ENCODE data around the gene CABS1.

CABS1 gene

DNA sequence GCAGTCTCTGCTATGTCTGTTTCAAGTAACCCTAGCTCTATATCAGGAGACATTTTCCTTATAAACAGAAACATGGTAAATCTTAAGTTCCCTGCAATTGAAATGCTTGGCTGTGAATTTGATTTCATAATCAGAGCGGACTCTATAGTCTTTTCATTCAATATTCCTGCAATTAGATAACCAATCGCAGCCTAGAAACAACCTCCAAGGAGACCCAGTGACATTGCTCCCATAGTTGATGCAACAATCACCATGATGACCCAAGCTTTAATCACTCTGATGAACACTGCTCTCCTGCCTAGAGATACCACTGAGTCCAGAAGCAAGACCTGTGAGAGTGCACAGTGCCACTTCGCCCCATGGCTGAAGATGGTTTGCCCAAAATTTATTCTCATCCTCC, at the start of gene CABS1:
Gene CABS1, plus strand, starts transcription at position 301 of the 400 bp plus-strand sequence. Its CDS starts 59 bp downstream, at position 360.
- H3K4me1 ChIP-seq (ENCODE audit: control insufficient read depth, low read length): no peaks in the 10 kb centered on the region
- no peaks in the 10 kb centered on the region for H3K79me2 ChIP-seq (ENCODE audit: control insufficient read depth, low read length)
- no peak within 1 kb of the TSS for H3K4me2 ChIP-seq (ENCODE audit: low read length)
- H3K27me3 ChIP-seq (ENCODE audit: control insufficient read depth, low read length): no peaks in the 10 kb centered on the region
- no peaks in the 10 kb centered on the region for H3K36me3 ChIP-seq (ENCODE audit: control insufficient read depth, low read length)
- no peak within 1 kb of the TSS for H3K4me3 ChIP-seq (ENCODE audit: low read length)
- H4K20me1 ChIP-seq (ENCODE audit: control insufficient read depth, insufficient read depth, low read depth, low read length): no peaks in the 10 kb centered on the region
- TF ChIP-seq, protein P1, sequence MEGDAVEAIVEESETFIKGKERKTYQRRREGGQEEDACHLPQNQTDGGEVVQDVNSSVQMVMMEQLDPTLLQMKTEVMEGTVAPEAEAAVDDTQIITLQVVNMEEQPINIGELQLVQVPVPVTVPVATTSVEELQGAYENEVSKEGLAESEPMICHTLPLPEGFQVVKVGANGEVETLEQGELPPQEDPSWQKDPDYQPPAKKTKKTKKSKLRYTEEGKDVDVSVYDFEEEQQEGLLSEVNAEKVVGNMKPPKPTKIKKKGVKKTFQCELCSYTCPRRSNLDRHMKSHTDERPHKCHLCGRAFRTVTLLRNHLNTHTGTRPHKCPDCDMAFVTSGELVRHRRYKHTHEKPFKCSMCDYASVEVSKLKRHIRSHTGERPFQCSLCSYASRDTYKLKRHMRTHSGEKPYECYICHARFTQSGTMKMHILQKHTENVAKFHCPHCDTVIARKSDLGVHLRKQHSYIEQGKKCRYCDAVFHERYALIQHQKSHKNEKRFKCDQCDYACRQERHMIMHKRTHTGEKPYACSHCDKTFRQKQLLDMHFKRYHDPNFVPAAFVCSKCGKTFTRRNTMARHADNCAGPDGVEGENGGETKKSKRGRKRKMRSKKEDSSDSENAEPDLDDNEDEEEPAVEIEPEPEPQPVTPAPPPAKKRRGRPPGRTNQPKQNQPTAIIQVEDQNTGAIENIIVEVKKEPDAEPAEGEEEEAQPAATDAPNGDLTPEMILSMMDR (IDR thresholded peaks at IDR 0.05; ENCODE audit: low read depth, low read length, poor library complexity, severe bottlenecking): no peak
- no peak for TF ChIP-seq EZH2phosphoT487 (IDR thresholded peaks at IDR 0.05; ENCODE audit: borderline replicate concordance, low read length)
- no peaks in the 10 kb centered on the region for H3K9me2 ChIP-seq (replicated peaks; ENCODE audit: control insufficient read depth, low read length)
- H3K27ac ChIP-seq (ENCODE audit: low read depth, low read length): no peak within 1 kb of the TSS
- H3F3A ChIP-seq (ENCODE audit: control insufficient read depth, insufficient read depth): no peaks in the 10 kb centered on the region
- H3K9me3 ChIP-seq (ENCODE audit: control insufficient read depth, insufficient read depth, low read length): no peaks in the 10 kb centered on the region

DNA sequence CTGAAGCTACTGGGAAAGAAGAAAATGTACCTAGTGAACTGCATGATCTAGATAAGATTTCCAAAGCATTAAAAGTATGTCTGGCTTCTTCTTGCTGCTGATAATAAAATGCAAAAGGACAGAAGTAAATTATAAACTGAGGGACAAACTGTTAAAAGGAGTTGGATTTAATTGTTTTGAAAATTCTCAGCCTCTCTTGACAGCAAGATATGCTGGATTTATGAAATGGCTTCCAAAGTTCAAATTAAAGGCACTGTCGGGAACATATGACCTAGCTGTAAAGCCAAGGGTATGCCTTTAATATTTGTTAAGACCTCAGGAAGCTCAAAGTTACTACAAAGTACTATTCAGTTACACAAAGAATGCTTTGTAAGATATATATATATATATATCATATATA, 46.1 kb upstream of the CABS1 start:
- Histone ChIP-seq H3K9me3 (ENCODE audit: control insufficient read depth, insufficient read depth, low read length) (0 out of 2 replicates have a peak, but pooled peaks cover 2% of the 10 kb centered on the region), H3K9me2 (replicated peaks; ENCODE audit: control insufficient read depth, low read length) (no peaks in the 10 kb centered on the region), H3K4me1 (ENCODE audit: control insufficient read depth, low read length) (no peaks in the 10 kb centered on the region), H3K27ac (ENCODE audit: low read depth, low read length) (no peak overlapping the region), H3K4me3 (ENCODE audit: low read length) (no peak overlapping the region), H3K79me2 (ENCODE audit: control insufficient read depth, low read length) (no peaks in the 10 kb centered on the region), H3K27me3 (ENCODE audit: control insufficient read depth, low read length) (no peaks in the 10 kb centered on the region), H4K20me1 (ENCODE audit: control insufficient read depth, insufficient read depth, low read depth, low read length) (no peaks in the 10 kb centered on the region), H3K36me3 (ENCODE audit: control insufficient read depth, low read length) (no peaks in the 10 kb centered on the region), H3K4me2 (ENCODE audit: low read length) (no peak overlapping the region), H3F3A (ENCODE audit: control insufficient read depth, insufficient read depth) (no peaks in the 10 kb centered on the region)
- TF ChIP-seq, protein P1 (IDR thresholded peaks at IDR 0.05; ENCODE audit: low read depth, low read length, poor library complexity, severe bottlenecking): no peak

DNA sequence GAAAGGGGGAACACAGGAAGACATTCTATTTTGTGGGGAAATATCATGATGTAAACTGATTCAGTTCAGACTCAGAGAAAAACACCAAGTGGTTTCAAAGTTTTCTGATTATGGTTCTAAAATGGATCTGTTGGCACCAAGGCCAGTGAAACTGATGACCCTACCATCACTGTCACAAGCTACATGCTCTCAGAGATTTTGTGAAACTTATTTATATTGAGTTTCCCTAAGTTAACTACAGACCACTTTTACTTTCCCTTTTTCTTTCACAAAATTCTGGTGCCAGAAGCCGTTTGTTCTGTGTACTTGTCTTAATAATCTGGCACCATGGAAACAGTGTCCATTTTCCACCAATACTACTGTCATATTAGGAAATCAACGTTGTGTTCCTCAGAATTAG, 43.4 kb upstream of the CABS1 start:
- Histone ChIP-seq H3K4me1 (ENCODE audit: control insufficient read depth, low read length) (no peaks in the 10 kb centered on the region), H4K20me1 (ENCODE audit: control insufficient read depth, insufficient read depth, low read depth, low read length) (no peaks in the 10 kb centered on the region), H3K4me2 (ENCODE audit: low read length) (no peak overlapping the region), H3K27me3 (ENCODE audit: control insufficient read depth, low read length) (no peaks in the 10 kb centered on the region), H3K9me2 (replicated peaks; ENCODE audit: control insufficient read depth, low read length) (no peaks in the 10 kb centered on the region), H3K36me3 (ENCODE audit: control insufficient read depth, low read length) (no peaks in the 10 kb centered on the region), H3K79me2 (ENCODE audit: control insufficient read depth, low read length) (no peaks in the 10 kb centered on the region), H3K27ac (ENCODE audit: low read depth, low read length) (no peak overlapping the region), H3K4me3 (ENCODE audit: low read length) (no peak overlapping the region), H3K9me3 (ENCODE audit: control insufficient read depth, insufficient read depth, low read length) (no peaks in the 10 kb centered on the region), H3F3A (ENCODE audit: control insufficient read depth, insufficient read depth) (no peaks in the 10 kb centered on the region)
- TF ChIP-seq, protein P1 (IDR thresholded peaks at IDR 0.05; ENCODE audit: low read depth, low read length, poor library complexity, severe bottlenecking): no peak
- no peak for TF ChIP-seq EZH2phosphoT487 (IDR thresholded peaks at IDR 0.05; ENCODE audit: borderline replicate concordance, low read length)

DNA sequence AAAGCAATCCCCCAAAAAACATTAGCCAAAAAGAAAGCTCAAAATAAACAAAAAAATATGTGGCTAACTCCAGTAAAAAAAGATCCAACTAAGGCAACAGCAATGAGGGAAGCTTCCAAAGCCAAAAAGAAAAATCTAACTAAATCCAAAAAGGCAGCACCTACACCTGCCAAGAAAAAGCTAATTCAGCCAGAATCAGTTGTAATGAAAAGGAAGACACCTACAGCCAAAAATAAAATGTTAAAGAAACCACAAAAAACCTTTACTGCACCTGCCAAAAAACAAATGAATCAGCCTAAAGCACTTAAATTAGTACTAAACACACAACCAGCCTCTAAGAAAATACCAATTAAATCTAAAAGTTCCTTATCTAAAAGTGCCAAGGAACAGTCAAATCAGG, 37.2 kb upstream of the CABS1 start:
- peaks cover 24% of the 10 kb centered on the region for H3K4me1 ChIP-seq (ENCODE audit: control insufficient read depth, low read length)
- no peaks in the 10 kb centered on the region for H3K36me3 ChIP-seq (ENCODE audit: control insufficient read depth, low read length)
- 0 out of 2 replicates have a peak overlapping the region, but pooled peaks have one; percentile 7 for H3K4me3 ChIP-seq (ENCODE audit: low read length)
- H3K27ac ChIP-seq (ENCODE audit: low read depth, low read length): no peak overlapping the region
- H3K79me2 ChIP-seq (ENCODE audit: control insufficient read depth, low read length): no peaks in the 10 kb centered on the region
- H3K9me3 ChIP-seq (ENCODE audit: control insufficient read depth, insufficient read depth, low read length): no peaks in the 10 kb centered on the region
- no peak for TF ChIP-seq EZH2phosphoT487 (IDR thresholded peaks at IDR 0.05; ENCODE audit: borderline replicate concordance, low read length)
- TF ChIP-seq, protein P1 (IDR thresholded peaks at IDR 0.05; ENCODE audit: low read depth, low read length, poor library complexity, severe bottlenecking): no peak
- H4K20me1 ChIP-seq (ENCODE audit: control insufficient read depth, insufficient read depth, low read depth, low read length): no peaks in the 10 kb centered on the region
- H3F3A ChIP-seq (ENCODE audit: control insufficient read depth, insufficient read depth): no peaks in the 10 kb centered on the region
- H3K4me2 ChIP-seq (ENCODE audit: low read length): peak overlapping the region; percentile 37
- no peaks in the 10 kb centered on the region for H3K9me2 ChIP-seq (replicated peaks; ENCODE audit: control insufficient read depth, low read length)
- no peaks in the 10 kb centered on the region for H3K27me3 ChIP-seq (ENCODE audit: control insufficient read depth, low read length)

Data from DOHH2 (cell line).